Measurements from ENCODE around the gene DPY19L3.
"Not testable (repeated sequence)": the region's sequence is repeated elsewhere in the genome, so short reads cannot be mapped to it uniquely, and the experiment has no call there.

Gene DPY19L3

GRCh38 chr19:32438751-32439150, 33.2 kb downstream of the DPY19L3 start:
- no peak overlapping the region for H3K27ac ChIP-seq
- in situ Hi-C loops (cut with HindIII; ENCODE audit: low pct_ligation_motif_present, low sequenced_read_pairs): no loop called here
- no peak for DNase-seq
- peaks cover 21% of the 10 kb centered on the region for H3K36me3 ChIP-seq (replicated peaks)
- H3K4me3 ChIP-seq (ENCODE audit: low read depth, low read length): no peak overlapping the region
- H3K27me3 ChIP-seq (replicated peaks): no peaks in the 10 kb centered on the region
- no peak for TF ChIP-seq CTCF (IDR thresholded peaks at IDR 0.05; ENCODE audit: low read depth, low read length, missing control alignments)

- DNase-seq: no peak
- TF ChIP-seq CTCF (IDR thresholded peaks at IDR 0.05; ENCODE audit: low read depth, low read length, missing control alignments): no peak
- Histone ChIP-seq H3K27ac (no peak overlapping the region), H3K4me3 (ENCODE audit: low read depth, low read length) (no peak overlapping the region), H3K36me3 (replicated peaks) (peaks cover 11% of the 10 kb centered on the region), H3K27me3 (replicated peaks) (no peaks in the 10 kb centered on the region)
- in situ Hi-C loops (cut with HindIII; ENCODE audit: low pct_ligation_motif_present, low sequenced_read_pairs): no loop called here
Measured at GRCh38 chr19:32442650-32443049, 37.1 kb downstream of the DPY19L3 start.

- DNase-seq; in situ Hi-C loops (cut with HindIII; ENCODE audit: low pct_ligation_motif_present, low sequenced_read_pairs); H3K27ac ChIP-seq: not testable (repeated sequence)
Measured at GRCh38 chr19:32447534-32447933, 42.0 kb downstream of the DPY19L3 start.

GRCh38 chr19:32448026-32448425, 42.5 kb downstream of the DPY19L3 start:
- Histone ChIP-seq H3K27me3 (replicated peaks) (no peaks in the 10 kb centered on the region), H3K4me3 (ENCODE audit: low read depth, low read length) (no peak overlapping the region), H3K27ac (no peak overlapping the region), H3K36me3 (replicated peaks) (peaks cover 7% of the 10 kb centered on the region)
- no peak for DNase-seq
- TF ChIP-seq CTCF (IDR thresholded peaks at IDR 0.05; ENCODE audit: low read depth, low read length, missing control alignments): no peak
- in situ Hi-C loops (cut with HindIII; ENCODE audit: low pct_ligation_motif_present, low sequenced_read_pairs): no loop called here

More at GRCh38 chr19:32447534-32447933, 42.0 kb downstream of the DPY19L3 start:
- H3K36me3 ChIP-seq (replicated peaks): peaks cover 12% of the 10 kb centered on the region
- H3K27me3 ChIP-seq (replicated peaks); H3K4me3 ChIP-seq (ENCODE audit: low read depth, low read length): not testable (repeated sequence)

- Histone ChIP-seq H3K27me3 (replicated peaks) (no peaks in the 10 kb centered on the region), H3K36me3 (replicated peaks) (peaks cover 6% of the 10 kb centered on the region), H3K4me3 (ENCODE audit: low read depth, low read length) (no peak overlapping the region), H3K27ac (no peak overlapping the region)
- DNase-seq: no peak
- in situ Hi-C loops (cut with HindIII; ENCODE audit: low pct_ligation_motif_present, low sequenced_read_pairs): no loop called here
- TF ChIP-seq CTCF (IDR thresholded peaks at IDR 0.05; ENCODE audit: low read depth, low read length, missing control alignments): no peak
Measured at GRCh38 chr19:32450217-32450616, 44.6 kb downstream of the DPY19L3 start.

- TF ChIP-seq CTCF (IDR thresholded peaks at IDR 0.05; ENCODE audit: low read depth, low read length, missing control alignments): no peak
- no peaks in the 10 kb centered on the region for H3K27me3 ChIP-seq (replicated peaks)
- no peak overlapping the region for H3K4me3 ChIP-seq (ENCODE audit: low read depth, low read length)
- no peak for DNase-seq
- in situ Hi-C loops (cut with HindIII; ENCODE audit: low pct_ligation_motif_present, low sequenced_read_pairs): no loop called here
- peaks cover 11% of the 10 kb centered on the region for H3K36me3 ChIP-seq (replicated peaks)
- peak overlapping the region; percentile 38 for H3K27ac ChIP-seq
Measured at GRCh38 chr19:32453736-32454135, 48.2 kb downstream of the DPY19L3 start.

Measured in brain microvascular endothelial cell (primary cell).